Measurements from ENCODE around the gene WDTC1.

- no peak for TF ChIP-seq CTCF (IDR thresholded peaks at IDR 0.05)
- TF ChIP-seq POLR2A (IDR thresholded peaks at IDR 0.05) = no peak
- no peak for TF ChIP-seq EP300 (IDR thresholded peaks at IDR 0.05)
These were observed 18.0 kb upstream of the WDTC1 start for GRCh38 chr1:27216466-27216865.

Data from ovary (tissue), 3 donors.